T47D (cell line): Measurements from ENCODE around the gene UBC.
"Not testable (repeated sequence)": the region's sequence is repeated elsewhere in the genome, so short reads cannot be mapped to it uniquely, and the experiment has no call there.

Source experiments
- DNase-seq, 2 experiments: peaks; one replicate each; pipeline versions ENCODE4 v3.0.0 to v3.0.0-alpha.2; 2011 to 2012; ENCODE audit warnings: low read depth in 1 of 2, low spot score in 1 of 2
- JUND ChIP-seq: IDR thresholded peaks from 2 replicates; pipeline ENCODE4 v1.6.1; 2012; ENCODE audit warnings: low read depth
- in situ Hi-C: cut with HindIII; loops from 2 replicates; pipeline ENCODE4 v1.10.0; 2016; ENCODE audit warnings: low sequenced_read_pairs, low pct_unique_long_range_greater_than_20kb

The UBC gene

DNA sequence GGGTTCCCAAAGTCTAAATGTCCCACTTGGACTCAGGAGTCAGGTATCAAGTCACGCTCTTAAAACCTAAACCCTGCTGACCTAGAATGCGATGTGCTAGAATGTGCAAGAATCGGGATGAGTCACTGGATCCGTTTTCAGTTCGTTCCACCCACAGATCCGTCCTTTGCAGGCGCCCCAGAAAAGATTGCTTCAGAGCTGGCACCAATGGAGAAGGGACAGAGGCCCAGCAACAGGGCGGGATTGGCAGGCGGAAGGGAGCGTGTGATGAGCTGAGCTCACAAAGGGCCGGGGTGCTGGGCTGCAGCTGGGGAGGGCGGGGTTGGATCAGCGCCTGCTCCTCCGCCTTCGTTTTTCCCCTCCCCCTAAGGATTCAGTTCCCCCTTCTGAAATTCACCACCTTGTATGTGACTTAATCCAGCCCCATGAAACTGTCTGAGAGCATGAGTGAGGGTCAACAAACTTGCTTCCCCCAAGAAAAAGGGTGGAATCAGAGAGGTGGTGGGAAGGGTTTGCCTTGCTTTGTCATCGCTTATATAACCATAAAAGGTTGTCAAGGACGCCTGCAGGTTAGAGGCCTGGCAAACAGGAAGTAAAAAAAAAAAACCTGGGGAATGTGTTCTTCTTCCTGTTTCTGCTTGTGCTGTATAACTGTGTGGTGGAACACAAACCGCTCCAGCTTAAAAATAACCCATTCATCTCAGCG, 2.8 kb upstream of the UBC start:
- peak in 1 of 2 experiments; percentile 100 for DNase-seq
- TF ChIP-seq JUND, result peak; percentile 99
- in situ Hi-C loops, result no loop called here

DNA sequence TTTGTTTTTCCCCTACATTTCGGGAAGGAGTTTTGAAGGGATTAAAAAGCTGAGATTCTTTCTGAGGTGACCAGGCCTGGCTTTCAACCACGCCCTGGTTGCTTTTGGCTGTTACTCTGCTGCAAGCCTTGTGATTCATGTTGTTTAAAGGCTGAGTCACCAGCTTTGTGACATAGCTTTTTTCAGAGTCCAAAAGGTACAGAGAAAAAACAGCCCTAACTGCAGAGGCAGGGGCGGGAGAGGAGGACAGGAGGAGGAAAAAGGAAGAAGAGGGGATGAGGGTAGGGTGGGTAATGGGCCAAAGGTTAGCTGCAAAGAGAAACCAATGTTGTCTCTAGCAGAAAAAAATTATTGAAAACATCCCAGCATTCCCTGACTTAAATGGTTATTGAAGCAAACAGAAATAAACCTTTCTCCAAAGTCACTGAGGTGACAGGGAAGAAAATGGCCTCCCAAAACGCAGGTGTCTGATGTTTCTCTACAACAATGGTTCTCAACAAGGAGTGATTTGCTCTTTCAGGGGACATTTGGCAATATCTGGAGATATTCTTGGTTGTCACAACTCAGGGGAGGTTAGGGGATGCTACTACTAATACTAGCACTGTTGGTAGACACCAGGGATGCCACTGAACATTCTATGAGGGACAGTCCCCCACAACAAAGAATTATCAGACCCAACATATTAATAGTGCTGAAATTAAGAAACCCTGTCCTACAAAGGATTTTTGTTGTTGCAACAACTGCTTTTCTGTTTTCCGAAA, 2.1 kb upstream of the UBC start:
- in situ Hi-C loops, result no loop called here
- DNase-seq, result peak in 1 of 2 experiments; percentile 89
- peak; percentile 88 for TF ChIP-seq JUND

DNA sequence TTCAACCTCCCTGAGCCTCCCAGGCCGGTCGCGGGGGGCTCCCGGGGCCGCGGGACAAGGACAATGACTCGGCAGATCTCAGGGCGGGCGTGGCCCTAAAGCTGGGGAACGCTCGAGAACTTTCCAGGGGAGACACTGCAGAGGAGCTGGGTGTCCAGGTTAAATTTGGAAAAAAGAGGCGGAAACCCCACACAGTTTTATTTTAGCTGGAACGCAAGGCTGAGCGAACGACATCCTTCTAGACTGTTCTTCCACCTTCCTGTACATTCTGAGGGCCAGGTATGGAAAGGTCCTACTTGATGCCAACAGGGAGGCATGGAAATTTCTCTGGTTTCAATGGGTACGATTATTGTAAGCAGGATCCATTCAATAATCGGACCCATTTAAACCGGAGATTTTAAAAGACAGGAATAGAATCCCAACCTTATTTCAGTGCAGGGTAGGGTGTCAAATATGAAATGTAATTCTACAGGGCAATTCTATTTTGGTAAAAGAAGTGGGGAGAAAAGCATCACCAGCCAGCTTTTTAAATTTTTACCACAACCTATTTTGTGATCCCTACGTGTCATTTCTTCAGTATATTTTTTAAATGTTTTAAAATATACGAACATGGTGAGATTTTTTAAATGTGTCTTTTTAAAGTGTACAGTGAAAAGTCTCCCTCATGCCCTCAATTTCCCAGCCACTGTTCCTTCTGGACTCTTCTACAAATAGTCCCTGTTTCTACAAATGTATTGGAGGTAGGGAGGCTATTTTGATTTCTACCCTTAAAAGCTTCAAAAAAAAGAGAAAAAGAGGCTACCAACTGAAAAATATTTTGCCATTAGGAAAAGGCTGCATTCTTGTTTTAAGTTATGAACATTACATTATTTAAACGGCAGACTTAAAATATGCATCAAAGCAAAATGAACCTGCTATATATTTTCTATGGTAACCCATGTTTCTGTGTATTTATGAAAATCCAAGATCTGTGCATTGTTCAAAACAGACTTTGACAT, 1.1 kb upstream of the UBC start:
- DNase-seq, result peak in 1 of 2 experiments; percentile 67
- in situ Hi-C loops, result no loop called here
- TF ChIP-seq JUND, result no peak

DNA sequence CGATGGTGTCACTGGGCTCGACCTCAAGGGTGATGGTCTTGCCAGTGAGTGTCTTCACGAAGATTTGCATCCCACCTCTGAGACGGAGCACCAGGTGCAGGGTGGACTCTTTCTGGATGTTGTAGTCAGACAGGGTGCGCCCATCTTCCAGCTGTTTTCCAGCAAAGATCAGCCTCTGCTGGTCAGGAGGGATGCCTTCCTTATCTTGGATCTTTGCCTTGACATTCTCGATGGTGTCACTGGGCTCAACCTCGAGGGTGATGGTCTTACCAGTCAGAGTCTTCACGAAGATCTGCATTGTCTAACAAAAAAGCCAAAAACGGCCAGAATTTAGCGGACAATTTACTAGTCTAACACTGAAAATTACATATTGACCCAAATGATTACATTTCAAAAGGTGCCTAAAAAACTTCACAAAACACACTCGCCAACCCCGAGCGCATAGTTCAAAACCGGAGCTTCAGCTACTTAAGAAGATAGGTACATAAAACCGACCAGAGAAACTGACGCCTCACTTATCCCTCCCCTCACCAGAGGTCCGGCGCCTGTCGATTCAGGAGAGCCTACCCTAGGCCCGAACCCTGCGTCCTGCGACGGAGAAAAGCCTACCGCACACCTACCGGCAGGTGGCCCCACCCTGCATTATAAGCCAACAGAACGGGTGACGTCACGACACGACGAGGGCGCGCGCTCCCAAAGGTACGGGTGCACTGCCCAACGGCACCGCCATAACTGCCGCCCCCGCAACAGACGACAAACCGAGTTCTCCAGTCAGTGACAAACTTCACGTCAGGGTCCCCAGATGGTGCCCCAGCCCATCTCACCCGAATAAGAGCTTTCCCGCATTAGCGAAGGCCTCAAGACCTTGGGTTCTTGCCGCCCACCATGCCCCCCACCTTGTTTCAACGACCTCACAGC, 717 bp downstream of the UBC start:
- DNase-seq, result peak in 1 of 2 experiments; percentile 96
- TF ChIP-seq JUND, result no peak
- in situ Hi-C loops, result no loop called here

DNA sequence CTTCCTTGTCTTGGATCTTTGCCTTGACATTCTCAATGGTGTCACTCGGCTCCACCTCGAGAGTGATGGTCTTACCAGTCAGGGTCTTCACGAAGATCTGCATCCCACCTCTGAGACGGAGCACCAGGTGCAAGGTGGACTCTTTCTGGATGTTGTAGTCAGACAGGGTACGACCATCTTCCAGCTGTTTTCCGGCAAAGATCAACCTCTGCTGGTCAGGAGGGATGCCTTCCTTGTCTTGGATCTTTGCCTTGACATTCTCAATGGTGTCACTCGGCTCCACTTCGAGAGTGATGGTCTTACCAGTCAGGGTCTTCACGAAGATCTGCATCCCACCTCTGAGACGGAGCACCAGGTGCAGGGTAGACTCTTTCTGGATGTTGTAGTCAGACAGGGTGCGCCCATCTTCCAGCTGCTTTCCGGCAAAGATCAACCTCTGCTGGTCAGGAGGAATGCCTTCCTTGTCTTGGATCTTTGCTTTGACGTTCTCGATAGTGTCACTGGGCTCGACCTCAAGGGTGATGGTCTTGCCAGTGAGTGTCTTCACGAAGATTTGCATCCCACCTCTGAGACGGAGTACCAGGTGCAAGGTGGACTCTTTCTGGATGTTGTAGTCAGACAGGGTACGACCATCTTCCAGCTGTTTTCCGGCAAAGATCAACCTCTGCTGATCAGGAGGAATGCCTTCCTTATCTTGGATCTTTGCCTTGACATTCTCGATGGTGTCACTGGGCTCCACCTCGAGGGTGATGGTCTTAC, 1.7 kb downstream of the UBC start:
- DNase-seq, in situ Hi-C loops: not testable (repeated sequence)

DNA sequence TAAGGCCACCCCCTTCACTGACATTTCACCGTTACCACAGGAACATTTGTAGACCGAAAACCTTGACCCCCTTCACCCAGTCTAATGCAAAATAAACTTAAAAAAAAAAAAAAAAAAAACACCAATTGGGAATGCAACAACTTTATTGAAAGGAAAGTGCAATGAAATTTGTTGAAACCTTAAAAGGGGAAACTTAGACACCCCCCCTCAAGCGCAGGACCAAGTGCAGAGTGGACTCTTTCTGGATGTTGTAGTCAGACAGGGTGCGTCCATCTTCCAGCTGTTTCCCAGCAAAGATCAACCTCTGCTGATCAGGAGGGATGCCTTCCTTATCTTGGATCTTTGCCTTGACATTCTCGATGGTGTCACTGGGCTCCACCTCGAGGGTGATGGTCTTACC, 2.9 kb downstream of the UBC start:
- in situ Hi-C loops, DNase-seq: not testable (repeated sequence)

DNA sequence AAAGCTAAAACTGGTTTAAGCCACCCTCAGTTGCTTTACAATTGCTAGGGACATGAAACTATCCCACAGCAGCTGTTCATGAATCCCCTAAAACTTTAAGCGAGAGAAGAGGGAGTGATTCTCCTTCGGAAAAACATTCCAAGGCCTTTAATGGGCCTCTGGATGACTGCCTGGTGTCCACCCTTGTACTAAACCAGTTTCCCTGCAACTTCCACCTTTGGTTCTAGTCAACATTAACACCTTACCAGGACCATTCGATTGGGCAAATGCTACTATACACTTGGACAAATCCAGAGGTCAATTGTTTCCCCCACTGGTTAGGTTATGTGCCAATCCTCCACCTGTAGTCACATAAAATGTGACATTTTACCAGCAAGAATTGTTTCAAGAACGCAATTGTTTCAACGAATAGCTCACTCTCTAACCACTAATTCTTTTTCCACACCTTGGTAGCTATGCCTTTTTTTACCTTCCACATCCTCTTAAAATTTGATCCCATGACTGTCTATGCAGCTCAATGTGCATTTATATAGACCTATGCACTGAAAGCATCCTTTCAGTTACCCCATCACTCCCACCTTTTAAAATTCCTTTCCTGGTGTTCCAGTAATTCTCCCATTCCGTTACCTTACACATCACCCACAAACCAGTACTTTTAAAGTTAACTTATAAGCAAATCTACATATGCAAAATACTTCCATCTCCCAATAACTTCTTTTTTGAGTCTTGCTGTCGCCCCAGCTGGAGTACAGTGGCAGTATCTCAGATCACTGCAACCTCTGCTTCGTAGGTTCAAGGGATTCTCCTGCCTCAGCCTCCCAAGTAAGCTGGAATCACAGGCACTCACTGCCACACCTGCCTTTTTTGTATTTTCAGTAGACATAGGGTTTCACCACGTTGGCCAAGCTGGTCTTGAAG, 3.6 kb downstream of the UBC start:
- DNase-seq, result peak in 1 of 2 experiments; percentile 68
- peak; percentile 41; the same call in 1 of the 2 replicates for TF ChIP-seq JUND
- in situ Hi-C loops, result no loop called here

DNA sequence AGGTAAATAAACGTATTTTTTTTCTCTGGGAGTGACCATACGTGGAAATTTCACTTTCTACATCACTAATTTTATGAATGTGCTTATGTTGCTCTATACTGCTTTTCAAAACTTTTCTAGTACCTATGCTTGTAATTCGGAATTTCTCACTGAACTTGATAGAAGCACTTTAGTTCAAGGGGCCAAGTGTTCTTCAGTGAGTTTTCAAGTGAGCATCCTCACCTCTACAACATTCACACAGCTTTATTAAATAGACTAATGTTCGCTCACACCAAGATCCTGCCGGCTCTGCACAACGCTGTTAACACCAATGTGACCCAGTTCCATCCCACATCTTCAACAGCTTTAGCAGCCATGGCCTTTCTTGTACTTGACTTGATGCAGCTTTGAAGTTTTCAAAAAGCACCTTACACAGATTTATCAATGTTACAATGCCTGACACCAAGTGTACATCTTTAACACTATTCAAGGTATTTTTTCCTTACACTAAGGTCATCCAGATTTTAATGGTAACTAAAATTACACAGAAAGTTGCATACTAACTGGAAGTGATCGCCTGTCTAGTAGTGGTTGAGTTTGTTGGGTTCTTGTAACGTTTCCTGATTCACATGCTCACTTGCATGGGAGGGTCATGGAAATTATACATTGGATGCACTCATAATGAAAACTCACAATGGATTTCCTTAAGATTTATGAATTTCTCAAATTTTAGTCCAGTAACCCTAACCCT, 4.5 kb downstream of the UBC start:
- in situ Hi-C loops, result no loop called here
- peak; percentile 52 for TF ChIP-seq JUND
- DNase-seq, result peak in 1 of 2 experiments; percentile 63

DNA sequence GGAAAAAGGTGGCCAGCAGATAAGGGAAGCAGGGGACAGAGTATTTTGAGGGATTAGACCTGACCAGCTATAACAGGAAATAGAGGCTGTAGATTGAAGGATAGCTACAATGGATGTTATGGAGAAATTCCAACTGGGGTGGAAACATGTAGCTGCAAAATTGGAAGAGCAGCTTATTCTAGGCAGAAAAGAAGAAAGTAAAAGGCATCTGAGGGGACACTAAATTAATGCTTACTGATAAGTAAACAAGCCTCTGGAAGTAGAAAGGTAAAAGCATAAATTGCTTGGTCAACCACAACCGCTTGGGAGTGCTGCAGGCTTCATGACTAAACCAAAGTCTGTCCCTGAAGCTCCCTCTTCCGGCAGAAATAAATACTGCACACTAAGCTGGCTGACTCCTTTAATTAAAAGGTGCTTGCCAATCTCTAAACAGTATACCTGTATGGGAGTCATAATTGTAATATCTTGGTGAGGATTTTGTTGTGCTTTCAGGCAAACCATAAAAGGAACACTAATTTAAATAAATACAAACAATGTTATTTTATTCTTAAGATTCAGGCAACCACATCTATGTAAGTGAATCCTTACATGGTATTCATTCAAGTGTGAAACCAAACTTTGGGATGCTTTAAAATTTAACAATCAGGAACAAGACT, 7.7 kb downstream of the UBC start:
- no peak for TF ChIP-seq JUND
- in situ Hi-C loops, result no loop called here
- DNase-seq, result peak; percentile 61 to 97
